NCI-H1092 (cell line): Measurements from ENCODE around the gene RPL3.
A peak's percentile ranks its signal among the peaks of the same experiment; 100 is the strongest.

Experiments used
- DNase-seq: peaks from one replicate; lab custom pipeline; 2025; lab: John Stamatoyannopoulos, UW

Gene RPL3

DNA sequence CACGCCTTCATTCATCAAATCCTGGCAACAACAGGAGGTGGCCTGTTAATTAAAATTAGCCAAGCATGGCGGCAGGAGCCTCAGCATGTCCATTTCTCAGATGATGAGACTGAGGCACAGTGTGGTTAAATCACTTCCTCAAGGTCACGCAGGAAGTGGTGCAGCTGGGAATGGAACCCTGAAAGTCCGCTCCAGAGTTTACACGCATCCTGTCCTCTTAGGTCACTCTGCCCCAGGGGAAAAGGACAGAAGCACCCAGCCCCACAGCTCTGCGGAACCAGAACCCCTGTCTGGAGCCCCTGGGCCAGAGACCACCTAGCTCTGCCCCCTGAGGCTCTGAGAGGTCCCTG lies 19.6 kb downstream of the RPL3 start:
- no peak for DNase-seq

DNA sequence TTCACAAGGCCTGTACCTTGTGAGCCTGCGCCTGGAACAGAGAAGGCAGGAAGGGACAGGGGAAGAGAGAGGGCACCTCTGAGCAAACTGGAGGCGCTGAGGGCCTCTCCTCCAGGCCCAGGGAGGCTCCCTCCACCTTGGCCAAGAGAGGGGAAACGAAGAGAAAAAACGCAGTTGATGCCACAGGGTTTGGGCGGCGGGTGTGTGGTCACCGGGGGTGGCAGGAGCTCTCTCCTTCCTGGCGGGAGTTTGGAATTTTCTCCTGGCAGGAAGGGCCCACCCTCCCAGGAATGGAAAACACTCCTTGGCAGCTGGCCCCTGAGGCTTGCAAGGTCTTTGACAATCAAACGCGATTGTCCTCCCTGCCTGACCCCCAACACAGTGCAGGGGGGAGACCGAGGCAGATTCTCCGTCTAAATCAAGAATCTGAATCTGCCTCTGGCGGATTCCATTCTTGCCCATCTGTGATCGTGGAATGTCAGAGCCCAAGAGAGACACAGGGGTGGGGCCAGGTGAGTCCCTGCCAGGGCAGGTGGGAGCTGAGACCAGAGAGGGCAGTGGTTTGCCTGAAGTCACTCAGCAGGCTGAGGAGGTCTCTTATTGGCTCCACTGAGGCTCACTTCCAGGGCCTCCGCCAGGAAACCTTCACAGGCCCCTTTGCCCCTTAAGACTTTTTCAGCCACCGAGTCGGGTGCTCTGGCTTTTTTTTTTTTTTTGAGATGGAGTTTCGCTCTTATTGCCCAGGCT lies 21.0 kb downstream of the RPL3 start:
- no peak for DNase-seq

DNA sequence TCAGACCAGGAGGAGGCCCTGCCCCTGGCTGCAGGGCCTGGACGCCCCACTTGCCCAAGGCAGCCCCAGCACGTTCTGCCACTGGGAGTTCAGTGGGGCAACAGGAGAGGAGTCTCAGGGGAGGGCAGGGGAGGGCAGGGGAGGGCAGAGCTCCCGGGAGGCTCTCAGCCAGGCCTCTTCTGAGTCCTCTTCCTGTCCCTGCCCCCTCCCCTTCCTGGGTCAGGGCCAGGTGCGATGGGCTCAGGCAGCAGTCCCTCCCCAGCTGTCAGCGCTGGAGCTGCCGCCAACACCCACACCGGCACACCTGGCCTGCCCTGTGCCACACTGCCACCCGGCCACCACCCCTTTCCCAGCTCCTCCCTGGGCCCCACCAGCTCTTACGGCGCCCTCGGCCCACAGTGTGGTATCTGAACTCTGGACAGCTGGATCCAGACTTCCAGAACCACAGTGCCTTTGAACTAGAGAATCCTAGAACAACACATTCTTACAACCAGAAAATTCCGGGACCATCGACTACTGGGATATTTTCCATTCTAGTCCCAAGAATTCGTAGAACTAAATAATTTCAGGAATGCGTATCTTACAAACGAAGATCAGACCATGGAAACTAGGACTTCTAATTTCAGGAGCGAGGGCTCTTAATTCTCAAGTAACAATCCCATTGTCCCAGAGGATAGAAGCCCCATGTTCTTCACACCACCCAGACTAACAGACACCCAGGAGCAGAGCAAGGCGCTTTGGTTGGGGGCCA lies 21.8 kb downstream of the RPL3 start:
- DNase-seq, result peak; percentile 18

DNA sequence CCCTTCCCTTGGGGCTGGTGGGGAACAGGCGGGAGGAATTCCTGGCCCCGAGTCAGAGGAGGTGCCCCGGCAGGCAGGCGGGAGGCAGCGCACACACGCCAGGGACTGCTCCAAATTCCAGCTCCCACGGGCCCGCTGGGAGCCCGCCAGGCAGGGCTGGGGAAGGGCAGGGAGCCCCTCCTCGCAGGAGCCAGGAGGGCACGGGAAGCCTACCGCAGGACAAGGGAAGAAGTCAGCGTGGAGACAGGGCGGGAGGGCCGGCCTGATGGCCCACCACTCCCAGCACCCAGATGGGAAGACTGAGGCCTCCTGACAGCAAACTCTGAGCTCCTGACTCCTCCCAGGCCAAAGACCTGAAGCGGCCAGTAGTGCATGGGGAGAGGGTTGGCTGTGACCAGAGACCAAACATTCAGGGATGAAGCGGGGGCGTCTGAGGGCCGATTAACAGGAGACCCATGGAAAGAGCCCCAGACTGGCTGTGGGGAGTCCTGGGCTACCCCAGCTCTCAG lies 22.4 kb downstream of the RPL3 start:
- DNase-seq, result no peak

DNA sequence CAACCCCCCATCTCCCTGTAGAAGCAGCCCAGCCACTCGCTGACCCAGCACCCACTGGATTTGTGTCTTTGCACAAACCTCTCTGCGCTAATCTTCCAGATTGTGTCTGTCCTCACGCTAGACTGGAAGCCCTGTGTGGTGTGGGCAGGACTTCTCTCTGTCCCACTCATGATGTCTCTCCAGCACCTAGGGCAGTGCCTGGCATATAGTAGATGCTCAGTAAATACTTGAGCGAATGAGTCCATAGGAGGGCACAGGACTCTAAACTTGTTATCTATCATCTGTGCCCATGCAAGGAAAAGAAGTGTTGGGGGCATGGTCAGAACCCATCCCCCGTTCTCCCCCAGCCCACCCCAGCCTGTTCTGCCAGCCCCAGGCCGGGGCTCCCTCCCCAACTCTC lies 22.9 kb downstream of the RPL3 start:
- no peak for DNase-seq

DNA sequence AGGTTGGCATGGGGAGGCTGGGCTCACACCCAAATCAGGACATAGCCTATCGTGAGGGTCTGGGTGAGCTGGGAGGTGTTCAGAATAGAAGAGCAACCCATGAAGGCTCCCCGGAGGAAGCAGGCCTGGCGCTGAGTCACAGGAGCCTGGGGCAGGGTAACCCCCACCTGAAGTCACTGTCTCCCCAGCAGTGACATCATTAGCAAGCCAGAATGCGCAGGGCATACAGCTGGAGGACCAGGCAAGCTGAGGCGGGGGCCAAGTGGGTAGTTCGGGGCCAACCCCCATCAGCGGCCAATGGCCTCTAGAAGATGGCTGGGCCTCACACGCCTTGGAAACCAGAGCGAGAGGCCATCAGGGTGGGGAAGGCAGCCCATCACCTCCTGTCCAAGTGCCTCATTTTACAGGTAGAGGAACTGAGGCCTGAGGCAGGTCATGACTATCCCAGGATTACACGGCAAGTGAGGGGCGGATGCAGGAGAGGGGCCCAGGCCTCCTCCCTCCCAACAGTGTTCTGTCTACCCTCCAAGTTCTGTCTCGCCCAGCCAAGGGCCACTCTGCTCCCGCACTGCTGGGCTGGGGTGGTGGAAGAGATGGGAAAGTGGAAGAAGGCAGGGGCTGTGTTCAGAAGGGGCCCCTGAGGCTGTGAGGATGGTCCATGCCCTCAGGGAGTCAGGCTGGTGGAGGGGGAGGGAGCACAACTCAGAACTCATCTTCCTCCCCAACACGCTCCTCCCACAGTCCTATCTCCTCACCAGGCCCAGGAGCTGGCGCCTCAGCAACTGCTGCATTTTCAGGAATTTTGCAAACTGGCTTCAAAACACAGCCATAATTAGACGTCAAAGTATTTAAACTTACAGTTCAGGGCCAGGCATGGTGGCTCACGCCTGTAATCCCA lies 24.6 kb downstream of the RPL3 start:
- DNase-seq, result no peak

DNA sequence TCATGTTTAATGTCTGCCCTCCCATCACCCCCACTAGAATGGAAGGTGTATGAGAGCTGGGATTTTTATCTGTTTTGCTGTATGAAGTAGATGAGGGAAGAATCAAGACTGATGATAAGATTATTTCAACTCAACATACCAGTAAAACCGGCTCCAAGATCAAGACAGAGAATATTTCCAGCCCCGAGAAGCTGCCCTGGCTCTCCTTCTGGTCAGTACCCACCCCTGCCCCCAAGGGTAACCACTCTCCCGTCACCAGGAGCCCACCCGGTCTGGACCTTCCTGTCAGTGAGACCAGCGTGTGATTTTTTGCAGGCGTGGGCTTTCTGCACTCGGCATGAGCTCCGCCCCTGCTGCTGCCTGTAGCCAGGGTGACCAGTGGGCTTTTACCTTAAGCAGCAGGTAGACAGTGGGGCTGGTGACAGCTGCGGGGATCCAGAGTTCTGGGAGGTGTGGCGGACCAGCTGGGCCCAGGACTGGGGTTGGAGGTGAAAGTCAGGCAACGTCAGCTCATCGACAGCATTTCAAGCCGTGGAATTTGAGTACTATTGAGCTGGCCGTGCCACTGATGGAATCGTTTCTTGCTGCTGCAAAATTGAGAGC lies 25.6 kb downstream of the RPL3 start:
- no peak for DNase-seq

DNA sequence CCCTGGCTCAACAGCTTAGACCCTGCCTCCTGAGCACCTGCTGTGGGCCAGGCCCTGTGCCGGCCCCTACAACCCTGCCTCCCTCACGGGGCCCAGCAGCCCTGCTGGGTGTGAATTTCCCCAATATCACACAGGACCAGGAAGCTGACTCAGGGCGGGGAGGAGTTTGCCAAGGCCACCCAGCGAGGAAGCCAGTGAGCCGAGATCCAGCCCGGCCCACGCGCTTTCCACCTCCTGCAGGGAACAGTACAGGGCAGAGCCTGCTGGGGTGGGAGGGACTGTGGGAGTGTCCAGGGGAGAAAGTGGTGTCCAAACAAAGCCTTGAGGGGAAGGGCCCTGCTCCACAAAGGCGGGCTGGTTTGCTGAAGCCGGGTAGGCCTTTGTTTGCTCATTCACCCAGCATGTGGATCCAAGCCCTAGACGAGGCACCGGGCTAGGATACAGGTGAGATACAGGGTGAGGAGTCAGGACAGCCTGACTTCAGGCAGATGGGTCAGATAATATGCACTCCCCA lies 26.8 kb downstream of the RPL3 start:
- DNase-seq, result no peak

DNA sequence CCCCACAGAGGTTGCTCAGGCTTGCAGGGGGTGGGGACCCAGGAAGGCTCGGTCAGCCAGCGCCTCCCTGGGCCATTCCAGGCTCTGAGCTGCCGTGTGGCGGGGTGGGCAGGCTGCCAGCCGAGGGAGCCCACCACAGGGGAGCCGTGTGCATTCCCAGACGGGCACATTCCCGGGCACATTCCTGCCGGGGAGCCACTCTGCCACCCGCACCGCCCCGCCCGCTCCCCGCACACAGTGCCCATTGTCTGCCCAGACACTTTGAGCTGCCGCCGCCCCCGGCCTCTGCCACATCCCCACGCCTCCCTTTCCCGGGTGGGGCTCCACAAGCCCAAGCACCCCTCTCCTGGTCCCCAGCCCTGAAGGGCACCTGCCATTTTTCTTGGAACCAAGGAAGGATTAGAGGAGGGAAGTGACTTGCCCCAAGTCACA lies 27.4 kb downstream of the RPL3 start:
- DNase-seq, result no peak

DNA sequence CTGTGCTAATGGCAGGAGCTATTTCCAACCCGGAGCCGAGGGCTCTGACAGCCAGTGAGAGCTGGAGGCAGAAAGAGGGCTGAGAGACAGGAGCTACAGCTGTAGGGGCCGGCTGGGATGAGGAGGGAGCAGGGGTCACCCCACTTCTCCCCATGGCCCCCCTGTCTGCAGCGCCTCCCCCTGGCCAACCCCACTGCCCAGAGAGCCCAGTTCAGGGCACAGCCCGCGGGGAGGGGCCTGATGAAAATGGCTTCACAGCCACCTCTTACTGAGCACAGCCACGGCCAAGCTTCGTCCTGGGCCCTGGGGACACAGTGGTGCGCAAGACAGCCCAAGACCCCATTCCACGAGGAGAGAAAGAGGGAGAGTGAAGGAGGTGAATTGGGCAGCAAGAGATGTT lies 27.9 kb downstream of the RPL3 start:
- DNase-seq, result no peak

DNA sequence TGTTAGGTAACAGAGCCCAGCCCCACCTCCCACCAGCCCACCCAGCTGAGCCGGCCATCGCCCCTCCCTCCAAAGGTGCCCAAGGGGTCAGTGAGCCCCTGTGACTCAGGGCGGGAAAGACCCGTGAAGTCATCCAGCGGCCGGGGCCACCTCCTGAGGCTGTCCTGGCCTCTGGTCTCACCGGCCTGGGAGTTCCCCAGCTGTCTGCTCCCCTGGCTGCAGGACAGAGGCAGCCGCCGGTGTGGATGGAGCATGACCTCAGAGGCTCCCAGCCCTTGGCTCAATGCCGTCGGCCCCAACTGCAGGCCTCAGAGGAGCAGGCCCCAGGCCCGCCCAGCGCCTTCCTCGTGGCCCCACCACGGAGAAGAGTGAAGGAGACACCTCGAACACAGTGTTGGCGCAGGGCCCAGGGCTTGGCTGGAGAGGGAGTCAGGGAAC lies 28.7 kb downstream of the RPL3 start:
- DNase-seq, result no peak

DNA sequence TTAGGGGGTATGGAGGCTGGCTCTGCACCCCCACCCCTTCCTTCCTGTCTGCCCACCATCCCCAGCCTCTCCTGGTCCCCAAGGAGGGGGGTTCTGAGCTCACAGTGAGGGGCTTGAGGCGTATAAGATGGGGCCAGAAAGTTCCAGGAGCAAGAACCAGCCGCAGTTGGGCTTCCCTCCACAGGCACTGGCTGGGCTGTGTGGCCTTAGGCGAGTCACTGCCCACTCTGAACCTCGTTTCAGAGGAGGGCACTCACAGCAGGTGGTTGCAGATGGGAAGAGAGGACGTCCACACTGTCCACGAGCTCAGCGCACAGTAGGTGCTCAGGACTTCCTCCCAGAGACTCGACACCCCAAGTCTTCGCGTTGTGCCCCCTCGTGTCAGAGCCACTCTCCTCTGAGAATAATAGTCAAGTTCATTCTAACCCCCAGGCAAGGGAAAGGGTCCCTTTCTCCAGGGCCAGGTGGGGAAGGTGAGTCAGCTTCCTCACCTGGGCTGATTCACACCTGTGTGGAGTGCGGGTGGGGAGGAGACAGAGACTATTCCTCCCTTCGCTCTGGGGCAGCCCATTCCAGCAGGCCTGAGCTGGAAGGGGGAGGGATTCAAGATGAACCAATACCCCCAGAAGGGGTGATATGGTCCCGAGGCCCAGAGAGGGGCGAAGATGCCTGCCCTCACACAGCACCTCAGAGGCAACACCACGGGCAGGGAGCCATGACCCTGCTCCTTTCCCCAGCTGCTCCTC lies 29.3 kb downstream of the RPL3 start:
- no peak for DNase-seq

DNA sequence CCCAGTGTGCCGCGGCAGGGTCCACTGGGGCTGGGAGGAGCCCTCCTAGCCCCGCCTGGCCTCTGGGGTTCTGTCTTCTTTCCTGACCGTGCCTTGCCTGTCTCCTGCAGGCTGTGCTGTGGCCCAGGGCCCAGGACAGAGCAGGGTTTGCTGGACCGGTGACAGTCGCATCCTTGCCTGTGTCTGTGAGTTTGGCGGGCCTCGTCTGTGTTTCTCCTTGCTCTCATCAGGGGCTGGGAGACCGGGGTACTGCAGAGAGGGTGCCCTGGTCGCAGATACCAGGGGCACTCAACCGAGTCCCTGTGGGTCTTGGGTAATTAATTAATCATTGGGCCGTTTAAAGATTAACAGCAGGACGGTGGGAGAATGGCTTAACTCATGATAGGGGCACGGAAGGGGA lies 29.9 kb downstream of the RPL3 start:
- no peak for DNase-seq

DNA sequence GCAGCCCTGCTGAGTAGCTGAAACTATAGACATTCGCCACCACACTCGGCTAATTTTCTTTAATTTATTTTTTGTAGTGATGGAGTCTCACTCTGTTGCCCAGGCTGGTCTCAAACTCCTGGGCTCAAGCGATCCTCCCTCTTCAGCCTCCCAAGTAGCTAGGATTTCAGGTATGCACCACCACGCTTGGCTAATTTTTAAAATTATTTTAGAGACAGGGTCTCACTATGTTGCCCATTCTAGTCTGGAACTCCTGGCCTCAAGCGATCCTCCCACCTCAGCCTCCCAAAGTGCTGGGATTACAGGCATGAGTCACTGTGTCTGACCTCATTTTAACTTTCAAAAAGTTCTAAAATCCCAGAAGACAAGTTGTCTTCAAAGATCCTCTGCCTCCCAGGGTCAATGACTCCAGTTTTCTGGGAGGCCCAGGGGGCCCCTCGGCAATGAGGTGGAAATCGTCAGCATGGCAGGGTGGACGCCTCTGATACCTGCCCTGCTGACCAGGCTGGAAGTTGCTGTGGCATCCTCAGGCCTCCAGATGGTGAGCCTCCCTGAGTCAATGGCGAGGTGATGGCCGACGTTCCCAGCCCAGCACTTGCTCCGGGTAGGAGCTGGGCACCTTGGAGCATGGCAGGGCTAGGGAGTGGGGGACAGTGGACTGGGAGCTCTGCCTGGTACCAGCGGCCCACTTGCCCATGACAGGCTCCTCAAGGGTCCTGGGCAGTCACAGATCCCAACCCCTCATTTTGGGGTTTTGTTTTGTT lies 31.1 kb downstream of the RPL3 start:
- DNase-seq, result no peak

DNA sequence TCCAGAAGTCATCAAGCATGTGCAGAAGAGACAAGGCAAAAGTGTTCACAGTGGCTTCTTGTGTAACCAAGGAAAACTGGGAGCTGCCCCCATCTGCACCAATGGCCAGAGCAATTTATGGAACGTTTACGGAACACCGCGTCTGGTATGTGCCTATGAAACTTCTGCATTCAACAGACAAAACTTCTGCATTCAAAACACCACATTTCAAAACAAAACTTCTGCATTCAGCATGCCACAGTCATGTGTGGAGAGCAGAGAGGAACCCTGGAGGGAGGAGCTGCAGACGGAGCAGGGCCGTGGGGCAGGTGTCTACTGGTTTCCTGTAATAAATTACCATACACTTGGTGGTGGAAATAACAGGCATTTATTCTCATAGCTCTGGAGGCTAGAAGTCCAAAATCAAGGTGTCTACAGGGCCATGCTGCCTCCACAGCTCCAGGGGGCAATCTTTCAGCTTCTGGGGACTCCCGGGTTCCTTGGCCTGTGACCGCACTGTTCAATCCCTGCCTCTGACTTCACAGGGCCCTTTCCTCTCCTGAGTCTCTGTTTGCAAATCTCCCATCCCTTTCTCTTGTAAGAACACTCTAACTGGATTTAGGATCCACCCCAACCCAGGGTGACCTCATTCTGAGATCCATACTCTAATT lies 32.2 kb downstream of the RPL3 start:
- no peak for DNase-seq

DNA sequence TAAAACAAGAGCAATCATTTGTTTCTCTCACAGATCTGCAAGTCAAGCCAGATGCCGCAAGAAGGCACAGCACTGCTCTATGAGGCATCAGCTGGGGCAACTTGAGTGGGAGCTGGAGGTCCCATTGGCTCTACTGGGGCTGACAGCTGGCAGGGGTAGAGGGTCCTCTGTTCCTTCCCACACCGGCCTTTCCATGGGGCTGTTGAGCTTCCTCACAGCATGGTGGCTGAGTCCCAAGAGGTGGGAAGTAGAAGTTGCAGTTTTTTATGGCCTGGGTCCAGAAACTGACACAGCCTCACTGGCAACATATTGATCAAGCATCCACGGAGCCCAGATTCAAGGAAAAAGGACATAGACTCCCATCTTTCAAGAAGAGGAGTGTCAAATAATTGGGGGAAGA lies 34.4 kb downstream of the RPL3 start:
- no peak for DNase-seq

DNA sequence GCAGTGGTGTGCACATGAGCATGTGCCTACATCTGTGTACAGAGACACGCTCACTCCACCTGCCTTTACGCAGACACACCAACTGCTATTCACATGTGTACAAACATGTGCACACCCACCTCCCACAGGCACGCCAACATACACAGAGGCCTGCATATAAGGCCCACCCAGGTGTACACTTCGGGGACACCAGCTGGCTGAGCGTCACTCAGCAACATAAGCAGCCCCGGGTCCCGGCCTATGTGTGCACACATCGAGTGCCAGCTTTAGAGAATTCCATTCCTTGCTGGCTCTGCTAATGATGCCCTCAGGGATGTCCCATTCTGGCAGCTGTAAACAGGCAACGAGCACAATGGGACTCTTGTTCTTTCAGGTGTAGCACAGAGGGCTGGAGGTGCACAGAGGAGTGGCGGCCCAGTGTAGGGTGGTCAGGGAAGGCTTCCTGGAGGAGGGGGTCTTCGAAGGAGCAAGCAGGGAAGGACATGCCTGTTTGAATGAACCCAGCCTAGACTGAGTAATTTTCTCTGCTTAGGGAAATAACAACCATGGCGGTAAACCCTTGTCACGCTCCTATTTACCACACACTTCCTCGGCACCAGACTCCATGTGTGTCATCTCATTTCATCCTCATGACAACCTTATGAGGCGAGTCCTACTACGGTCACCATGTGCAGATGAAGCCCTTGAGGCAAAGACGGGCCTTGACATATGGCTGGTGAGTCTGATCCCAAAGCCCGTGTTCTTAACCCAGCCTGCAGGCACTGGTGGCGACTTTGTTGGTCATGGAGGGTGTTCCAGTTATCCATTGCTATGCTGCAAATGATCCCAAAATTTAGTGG lies 35.1 kb downstream of the RPL3 start:
- DNase-seq, result no peak

DNA sequence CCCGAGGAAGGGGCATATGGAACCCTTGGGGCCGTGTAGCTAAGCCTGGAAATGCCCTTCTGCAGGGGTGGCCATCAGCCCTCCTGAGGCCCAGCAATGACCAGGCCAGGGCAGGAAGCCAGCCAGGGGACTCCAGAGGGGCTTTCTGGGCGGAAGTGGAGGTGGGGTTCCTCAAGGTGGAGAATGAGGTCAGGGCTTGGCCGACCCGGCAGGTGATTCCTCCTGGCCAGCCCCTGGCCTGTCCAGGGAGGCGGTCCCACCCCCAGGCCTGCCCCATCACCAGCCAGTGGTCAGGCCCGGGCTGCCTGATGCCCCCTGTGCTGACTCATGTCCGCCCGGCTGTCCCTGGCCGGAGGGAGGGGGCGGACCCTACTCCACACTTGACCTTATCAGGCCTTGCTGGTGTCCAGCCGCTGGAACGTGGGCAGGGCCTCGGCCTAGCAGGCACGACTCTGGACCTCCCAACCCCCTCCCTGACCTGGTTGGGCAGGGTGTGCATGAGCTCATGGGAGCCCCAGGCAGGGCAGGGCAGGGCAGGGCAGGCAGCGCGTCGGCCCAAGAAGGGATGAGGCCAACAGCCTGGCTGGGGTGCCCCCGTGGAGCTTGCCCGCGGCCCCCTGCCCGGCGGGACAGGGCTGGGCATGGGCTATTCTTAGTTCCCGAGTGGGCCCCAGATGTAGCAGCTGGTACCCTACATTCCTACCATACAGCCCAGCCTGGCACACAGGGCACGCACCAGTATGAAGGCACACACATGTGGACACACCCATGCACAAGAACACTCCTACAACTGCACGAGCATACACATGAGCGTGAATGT lies 35.9 kb downstream of the RPL3 start:
- DNase-seq, result no peak
